AG04450 (cell line): ENCODE measurements around the gene TRAPPC3. TPM values are rescaled to one million over a fixed set of nuclear protein-coding genes. Genes with fewer than 3 reads are reported as not detected.

ENCODE experiments used
- CTCF ChIA-PET: fragments of 300-600, 350-600 bp; formaldehyde crosslinking; extraction: SDS; loops from one replicate; lab custom pipeline; 2022; ENCODE audit warnings: antibody characterized with exemption, inconsistent platforms; lab: Charles Lee
- POLR2A ChIA-PET: fragments of 350-600 bp; formaldehyde crosslinking; extraction: SDS; loops from one replicate; lab custom pipeline; 2021; ENCODE audit warnings: antibody characterized with exemption, inconsistent platforms; lab: Yijun Ruan, JAX
- DNase-seq: peaks from one replicate; pipeline ENCODE4 v3.0.0-alpha.2; 2011; ENCODE audit warnings: low read depth, low spot score
- H3K27ac ChIP-seq: one replicate; pipeline ENCODE4 v1.5.1; 2012; ENCODE audit warnings: low read depth, low read length, control low read depth
- H3K27me3 ChIP-seq: one replicate; pipeline ENCODE4 v1.6.0; 2012; ENCODE audit warnings: low read length; ENCODE audit not compliant: control insufficient read depth, insufficient read depth
- H3K4me3 ChIP-seq: 2 replicates; pipeline ENCODE4 v1.5.1; 2011; ENCODE audit warnings: mild to moderate bottlenecking, low read depth, low read length, control low read depth
- H3K9me3 ChIP-seq: 2 replicates; pipeline ENCODE4 v1.5.1; 2012; ENCODE audit warnings: low read length; ENCODE audit not compliant: control insufficient read depth, insufficient read depth
- CTCF ChIP-seq: IDR thresholded peaks from 2 replicates; pipeline ENCODE4 v1.5.1; 2011; ENCODE audit warnings: low read depth, low read length, control low read depth, inconsistent platforms
- polyA plus RNA-seq: library from polyadenylated mRNA; depleted of rRNA; stranded (reverse); fragments of >200 nt; gene quantifications from 2 replicates; pipeline ENCODE4 v1.2.3, GENCODE V29; 2011

Gene TRAPPC3
- polyA plus RNA-seq, 1 experiment, result 92.3 TPM

DNA sequence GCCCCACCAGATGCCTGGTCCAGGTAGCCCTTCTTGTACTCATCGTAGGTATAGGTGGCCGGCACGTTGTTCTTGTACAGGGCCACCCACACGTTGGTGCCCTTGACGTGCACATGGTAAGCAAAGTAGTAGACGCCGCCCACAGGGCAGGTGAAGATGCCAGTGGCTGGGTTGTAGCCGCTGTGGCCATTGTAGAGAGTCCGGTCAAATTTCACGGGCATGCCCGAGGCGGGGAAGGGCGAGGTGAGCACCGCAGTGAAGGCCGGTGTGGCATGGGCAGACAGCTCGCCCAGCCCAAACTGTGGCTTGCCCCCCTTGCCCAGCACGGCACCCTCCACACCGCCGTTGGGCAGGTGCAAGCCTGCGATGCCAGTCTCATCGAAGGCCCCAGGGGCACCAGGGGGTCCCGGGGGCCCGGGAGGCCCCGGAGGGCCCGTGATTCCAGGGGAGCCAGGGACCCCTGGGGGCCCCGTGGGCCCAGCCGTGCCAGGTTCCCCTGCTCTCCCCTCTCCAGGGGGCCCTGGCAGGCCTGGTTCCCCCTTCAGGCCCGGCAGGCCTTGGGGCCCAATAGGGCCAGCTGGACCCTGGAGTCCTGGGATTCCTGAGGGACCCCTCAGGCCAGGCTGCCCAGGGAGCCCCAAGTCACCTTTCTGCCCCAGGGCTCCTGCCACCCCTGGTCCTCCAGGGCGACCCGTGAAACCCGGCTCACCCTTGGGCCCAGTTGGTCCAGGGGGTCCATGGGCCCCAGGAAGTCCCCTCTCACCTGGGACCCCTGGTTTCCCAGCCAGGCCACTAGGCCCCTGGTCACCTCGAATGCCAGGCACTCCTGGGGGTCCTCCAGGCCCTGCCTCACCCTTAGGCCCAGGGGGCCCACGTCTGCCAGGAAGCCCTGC lies 51.3 kb downstream of the TRAPPC3 start:
- POLR2A ChIA-PET, result interaction anchor here (0.6 kb wide), 1 partner anchor 157 kb away, joined by 5 read pairs; no protein-coding TSS in a partner anchor
- TF ChIP-seq CTCF, result no peak
- no peaks in the 10 kb centered on the region for H3K27me3 ChIP-seq
- CTCF ChIA-PET, result interaction anchor here (0.5 to 10.4 kb wide), 7 partner anchors 37 to 245 kb away, joined by 3 to 145 read pairs (median 3); no protein-coding TSS in a partner anchor
- H3K4me3 ChIP-seq, result no peak overlapping the region
- H3K9me3 ChIP-seq, result no peaks in the 10 kb centered on the region; the same call in 1 of the 2 replicates
- DNase-seq, result no peak
- no peak overlapping the region for H3K27ac ChIP-seq

- H3K27me3 ChIP-seq, result no peaks in the 10 kb centered on the region
- H3K27ac ChIP-seq, result peak overlapping the region; percentile 11
- ChIA-PET CTCF (interaction anchor here (0.5 to 10.4 kb wide), 12 partner anchors 19 to 410 kb away, joined by 3 to 145 read pairs (median 4); no protein-coding TSS in a partner anchor), POLR2A (no interaction called here)
- peak; percentile 36; the same call in 1 of the 2 replicates for TF ChIP-seq CTCF
- no peaks in the 10 kb centered on the region; the same call in 1 of the 2 replicates for H3K9me3 ChIP-seq
- no peak for DNase-seq
- no peak overlapping the region for H3K4me3 ChIP-seq
These were observed 52.5 kb downstream of the TRAPPC3 start for GRCh38 chr1:36096500-36097432.

GRCh38 chr1:36095760-36096405 lies 53.4 kb downstream of the TRAPPC3 start:
- Histone ChIP-seq H3K4me3 (no peak overlapping the region), H3K9me3 (no peaks in the 10 kb centered on the region; the same call in 1 of the 2 replicates), H3K27ac (no peak overlapping the region), H3K27me3 (no peaks in the 10 kb centered on the region)
- ChIA-PET POLR2A (no interaction called here), CTCF (interaction anchor here (0.5 to 10.4 kb wide), 6 partner anchors 14 to 411 kb away, joined by 3 to 145 read pairs (median 5); no protein-coding TSS in a partner anchor)
- no peak for DNase-seq
- no peak for TF ChIP-seq CTCF

GRCh38 chr1:36094621-36095061 lies 54.6 kb downstream of the TRAPPC3 start:
- CTCF ChIA-PET, result interaction anchor here (0.8 to 10.4 kb wide), 3 partner anchors 40 to 324 kb away, joined by 3 to 145 read pairs (median 4); no protein-coding TSS in a partner anchor

More at GRCh38 chr1:36094621-36095061, 54.6 kb downstream of the TRAPPC3 start:
- TF ChIP-seq CTCF, result no peak
- Histone ChIP-seq H3K9me3 (no peaks in the 10 kb centered on the region; the same call in 1 of the 2 replicates), H3K27ac (no peak overlapping the region), H3K4me3 (no peak overlapping the region), H3K27me3 (no peaks in the 10 kb centered on the region)
- POLR2A ChIA-PET, result interaction anchor here (0.6 kb wide), 2 partner anchors 327 to 1450 kb away, joined by 3 read pairs; no protein-coding TSS in a partner anchor
- DNase-seq, result no peak
